ENCODE data around the gene CACNA1H. TPM values are rescaled to one million over a fixed set of nuclear protein-coding genes. Genes with fewer than 3 reads are reported as not detected.

CACNA1H gene
- total RNA-seq, 4 donors from 2014 or later, result 17.0 to 63.6 (median 39.5) TPM

GRCh38 chr16:1155353-1156054, 2.6 kb downstream of the CACNA1H start:
- intact Hi-C loops (cut with DNase I; ENCODE audit: low total_unique reads), result loop anchor here (2.0 kb wide), 1 partner anchor 25 kb away; no protein-coding TSS in a partner anchor
- TF ChIP-seq POLR2AphosphoS5 (IDR thresholded peaks at IDR 0.05) (no peak), CTCF (IDR thresholded peaks at IDR 0.05) (no peak), EP300 (IDR thresholded peaks at IDR 0.05; ENCODE audit: low read depth) (no peak), POLR2A (IDR thresholded peaks at IDR 0.05) (no peak)
- H3K27ac ChIP-seq, result peak overlapping the region; percentile 76 to 92 (median 84)
- peaks cover 88% of the 10 kb centered on the region for H3K27me3 ChIP-seq
- H3K9me3 ChIP-seq, result no peaks in the 10 kb centered on the region
- peaks cover 14 to 53% (median 31%) of the 10 kb centered on the region in 4 donors for H3K4me1 ChIP-seq
- H3K36me3 ChIP-seq, result no peaks in the 10 kb centered on the region
- DNase-seq, result no peak
- in situ Hi-C loops (cut with MboI; ENCODE audit: low pct_ligation_motif_present in 1 of 4, low pct_unique_long_range_greater_than_20kb in 1 of 4, low sequenced_read_pairs in 3 of 4), result no loop called here
- H3K4me3 ChIP-seq, result peak overlapping the region in 2 of 4 donors; percentile 48 to 49
- WGBS, 2 donors (ENCODE audit: low coverage in 1 of 2), result 47% methylated on average over 20 of the region's 20 CpGs; no CpG with 5 or more reads in 1 of the 2 donors

- H3K9me3 ChIP-seq, result no peaks in the 10 kb centered on the region
- no peak for TF ChIP-seq EP300 (IDR thresholded peaks at IDR 0.05; ENCODE audit: low read depth)
- no peak for TF ChIP-seq CTCF (IDR thresholded peaks at IDR 0.05)
- TF ChIP-seq POLR2A (IDR thresholded peaks at IDR 0.05), result no peak
- no peak for TF ChIP-seq POLR2AphosphoS5 (IDR thresholded peaks at IDR 0.05)
- peaks cover 91% of the 10 kb centered on the region for H3K27me3 ChIP-seq
- intact Hi-C loops (cut with DNase I; ENCODE audit: low total_unique reads) (loop anchor here (2.0 kb wide), 1 partner anchor 24 kb away; no protein-coding TSS in a partner anchor), in situ Hi-C loops (cut with MboI; ENCODE audit: low pct_ligation_motif_present in 1 of 4, low pct_unique_long_range_greater_than_20kb in 1 of 4, low sequenced_read_pairs in 3 of 4) (no loop called here)
- H3K4me3 ChIP-seq, result no peak overlapping the region
- peak overlapping the region; percentile 76 to 92 (median 84) for H3K27ac ChIP-seq
- peaks cover 17 to 60% (median 35%) of the 10 kb centered on the region in 4 donors for H3K4me1 ChIP-seq
- WGBS, 2 donors (ENCODE audit: low coverage in 1 of 2), result 76% methylated on average over 26 of the region's 35 CpGs; no CpG with 5 or more reads in 1 of the 2 donors
- DNase-seq, result no peak
- H3K36me3 ChIP-seq, result no peaks in the 10 kb centered on the region
These were observed 3.4 kb downstream of the CACNA1H start for GRCh38 chr16:1156055-1156982.

- peaks cover 84% of the 10 kb centered on the region for H3K27me3 ChIP-seq
- WGBS, 2 donors (ENCODE audit: low coverage in 1 of 2), result 70% methylated on average over 36 of the region's 46 CpGs; no CpG with 5 or more reads in 1 of the 2 donors
- H3K27ac ChIP-seq, result peak overlapping the region; percentile 76 to 92 (median 84)
- TF ChIP-seq CTCF (IDR thresholded peaks at IDR 0.05) (no peak), EP300 (IDR thresholded peaks at IDR 0.05; ENCODE audit: low read depth) (no peak), POLR2A (IDR thresholded peaks at IDR 0.05) (no peak), POLR2AphosphoS5 (IDR thresholded peaks at IDR 0.05) (no peak)
- in situ Hi-C loops (cut with MboI; ENCODE audit: low pct_ligation_motif_present in 1 of 4, low pct_unique_long_range_greater_than_20kb in 1 of 4, low sequenced_read_pairs in 3 of 4) (no loop called here), intact Hi-C loops (cut with DNase I; ENCODE audit: low total_unique reads) (loop anchor here (2.0 kb wide), 1 partner anchor 24 kb away; no protein-coding TSS in a partner anchor)
- H3K9me3 ChIP-seq, result no peaks in the 10 kb centered on the region
- no peak overlapping the region for H3K4me3 ChIP-seq
- DNase-seq, result no peak
- no peaks in the 10 kb centered on the region for H3K36me3 ChIP-seq
- peaks cover 17 to 62% (median 34%) of the 10 kb centered on the region in 4 donors for H3K4me1 ChIP-seq
These were observed 4.2 kb downstream of the CACNA1H start for GRCh38 chr16:1156983-1157638.
